HG03139 (cell line): Measurements from ENCODE around the gene CD2AP.
"Not testable (repeated sequence)": the region's sequence is repeated elsewhere in the genome, so short reads cannot be mapped to it uniquely, and the experiment has no call there.

ENCODE experiments used
- ATAC-seq: cut with Tn5 transposase; IDR thresholded peaks from one replicate; pipeline ENCODE4 v1.9.1; 2021; ENCODE audit not compliant: unreplicated experiment

CD2AP gene

DNA sequence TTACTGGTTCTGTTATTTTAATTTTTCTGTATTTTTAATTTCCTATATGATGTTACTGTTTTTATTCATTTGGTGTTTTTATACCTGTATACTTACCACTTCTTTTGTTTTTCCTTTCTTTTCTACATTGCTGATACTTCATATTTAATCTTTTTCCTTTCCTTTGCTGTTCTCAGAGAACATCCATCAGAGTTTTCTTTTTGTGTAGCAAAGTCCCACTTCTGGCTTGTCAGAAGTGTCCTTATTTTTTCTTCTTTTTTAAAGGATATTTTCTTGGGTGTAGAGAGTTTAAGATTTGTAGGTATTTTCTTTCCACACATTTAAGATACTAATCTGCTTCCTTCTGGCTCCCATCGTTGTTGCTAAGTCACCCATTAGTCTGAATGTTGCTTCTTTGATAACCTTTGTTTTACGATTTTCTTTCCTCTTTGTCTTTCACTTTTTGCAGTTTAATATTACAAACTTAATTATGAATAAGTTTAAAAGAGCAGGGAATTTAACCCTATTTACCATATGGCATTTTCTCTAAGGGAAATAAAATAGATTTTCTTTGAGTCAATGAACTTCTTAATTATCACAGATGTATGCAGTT, 18.5 kb downstream of the CD2AP start:
- no peak for ATAC-seq

DNA sequence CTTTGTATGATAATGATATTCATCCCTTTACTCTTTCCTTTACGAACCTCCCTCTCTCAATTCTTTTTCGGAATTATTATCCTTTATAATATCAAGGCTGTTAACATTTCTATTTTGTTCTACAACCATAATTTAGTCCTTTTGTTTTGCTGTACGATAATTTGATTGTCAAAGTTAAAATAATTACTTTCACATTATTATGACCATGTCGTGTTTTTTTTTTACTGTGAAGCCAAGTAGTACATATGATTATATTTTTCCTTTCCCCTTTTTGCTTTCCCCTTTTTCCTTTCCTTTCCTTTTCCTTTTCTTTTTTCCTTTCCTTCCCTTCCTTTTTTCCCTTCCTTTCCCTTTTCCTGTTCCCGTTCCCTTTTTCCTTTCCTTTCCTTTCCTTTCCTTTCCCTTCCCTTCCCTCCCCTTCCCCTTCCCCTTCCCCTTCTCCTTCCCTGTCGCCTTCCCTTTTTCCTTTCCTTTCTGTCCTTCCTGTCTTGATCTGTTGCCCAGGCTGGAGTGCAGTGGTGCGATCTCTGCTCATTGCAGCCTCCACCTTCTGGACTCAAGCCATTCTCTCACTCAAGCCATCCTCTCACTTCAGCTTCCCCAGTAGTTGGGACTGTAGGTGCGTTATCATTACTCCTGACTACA, 19.5 kb downstream of the CD2AP start:
- ATAC-seq = no peak

DNA sequence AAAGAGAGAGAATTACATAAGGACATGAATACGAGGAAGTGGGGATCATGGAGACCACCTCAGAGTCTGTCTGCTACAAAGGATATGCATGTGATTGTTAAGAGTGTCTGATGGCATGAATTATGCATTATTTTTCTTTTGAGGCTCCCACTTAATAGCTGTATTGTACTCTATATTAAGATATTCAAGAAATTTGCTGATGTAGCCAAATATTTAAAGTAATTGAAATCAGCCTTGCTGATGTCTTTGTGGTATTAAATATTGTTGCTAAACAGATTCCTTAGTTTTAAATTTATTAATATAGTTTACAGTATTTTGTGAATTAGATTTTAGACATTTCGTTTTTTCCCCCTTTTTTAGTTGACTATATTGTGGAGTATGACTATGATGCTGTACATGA, 25.3 kb downstream of the CD2AP start:
- ATAC-seq = no peak

DNA sequence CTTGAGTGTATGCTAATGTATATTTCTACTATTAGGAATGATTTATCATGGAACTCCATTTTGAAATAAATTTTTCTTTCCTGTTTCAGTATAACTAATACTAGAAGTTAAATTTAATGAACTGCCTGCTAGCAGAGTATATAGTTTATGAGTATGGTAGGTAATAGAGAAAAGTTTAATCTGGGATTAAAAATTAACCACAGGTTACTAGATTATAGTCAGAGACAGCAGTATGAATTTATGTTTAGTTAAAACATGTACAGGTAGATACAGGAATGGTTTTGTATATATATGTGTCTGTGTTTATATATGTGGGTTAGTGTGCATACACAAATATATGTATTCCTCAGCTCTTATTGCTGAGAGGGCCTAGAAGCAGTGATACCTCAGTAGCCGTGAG, 32.3 kb downstream of the CD2AP start:
- ATAC-seq = no peak

DNA sequence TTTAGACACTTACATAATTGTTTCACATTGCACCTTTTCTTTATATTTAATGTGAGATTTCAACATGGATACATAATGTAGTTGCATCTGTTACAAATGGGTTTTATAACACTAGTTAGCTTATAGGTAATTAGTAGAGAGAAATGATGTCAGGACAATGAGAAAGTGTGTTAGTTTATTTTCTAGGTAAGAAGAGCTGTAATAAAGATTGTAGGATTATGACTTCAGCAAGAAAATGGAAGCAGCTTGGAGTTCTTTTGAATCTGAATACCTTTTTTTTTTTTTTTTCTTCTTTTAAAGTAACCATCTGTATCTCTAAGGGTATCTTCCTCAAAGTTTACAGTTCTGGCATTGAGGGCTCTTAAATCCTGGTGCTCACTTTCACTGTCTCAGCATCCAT, 35.3 kb downstream of the CD2AP start:
- no peak for ATAC-seq

DNA sequence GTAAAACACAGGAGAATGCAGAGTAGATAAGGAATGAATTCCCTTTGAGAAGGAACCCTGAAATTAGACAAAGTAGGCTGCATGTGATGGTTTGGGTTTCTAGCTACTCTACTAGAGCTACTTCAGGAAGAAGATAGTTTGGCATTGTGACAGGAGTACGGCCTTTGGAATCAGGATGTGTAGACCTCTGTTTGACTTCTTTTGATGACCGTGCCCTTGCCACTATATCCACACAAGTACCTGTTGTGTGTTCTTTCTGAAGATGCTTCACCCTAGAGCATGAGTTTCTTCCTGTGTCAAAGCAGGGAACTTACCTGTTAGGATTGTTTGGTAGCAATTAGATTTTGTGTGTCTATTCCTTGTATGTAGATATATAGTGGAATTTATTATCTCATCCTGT, 41.7 kb downstream of the CD2AP start:
- no peak for ATAC-seq

DNA sequence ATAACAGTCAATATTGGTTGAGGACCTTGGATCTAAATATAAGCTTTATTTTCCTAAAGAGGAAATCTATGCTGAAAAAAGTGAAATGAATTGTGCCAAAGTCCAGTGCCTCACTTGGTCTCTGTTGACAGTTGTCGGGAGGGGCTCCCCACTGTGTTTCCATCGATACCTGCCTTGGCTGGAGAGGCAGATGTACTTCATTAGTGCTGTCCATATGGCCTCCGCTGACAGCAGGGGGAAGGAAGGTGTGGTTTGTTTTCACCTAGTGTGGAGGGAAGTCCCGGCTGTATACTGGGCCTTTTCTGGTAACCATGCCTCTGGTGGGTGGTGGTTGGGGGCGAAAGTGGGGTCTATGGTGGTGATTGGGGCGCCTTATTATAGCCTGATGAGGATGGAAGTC, 42.7 kb downstream of the CD2AP start:
- no peak for ATAC-seq

DNA sequence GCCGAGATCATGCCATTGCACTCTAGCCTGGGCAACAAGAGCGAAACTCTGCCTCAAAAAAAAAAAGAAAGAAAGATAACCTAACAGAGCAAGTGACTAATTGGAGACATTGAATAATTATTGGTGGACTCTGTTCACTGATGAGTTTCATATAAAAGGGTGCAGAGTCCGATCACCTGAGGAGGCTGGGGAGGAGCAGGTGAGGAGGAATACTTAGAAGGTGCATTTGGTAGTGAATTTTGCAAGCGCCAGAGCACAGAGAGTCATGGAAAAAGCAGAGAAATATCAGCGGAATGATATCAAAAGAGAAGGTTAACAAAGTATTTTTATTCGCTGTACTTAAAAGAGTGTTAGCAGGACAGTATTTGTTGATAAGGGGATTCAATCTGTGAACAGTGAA, 44.4 kb downstream of the CD2AP start:
- ATAC-seq = no peak

DNA sequence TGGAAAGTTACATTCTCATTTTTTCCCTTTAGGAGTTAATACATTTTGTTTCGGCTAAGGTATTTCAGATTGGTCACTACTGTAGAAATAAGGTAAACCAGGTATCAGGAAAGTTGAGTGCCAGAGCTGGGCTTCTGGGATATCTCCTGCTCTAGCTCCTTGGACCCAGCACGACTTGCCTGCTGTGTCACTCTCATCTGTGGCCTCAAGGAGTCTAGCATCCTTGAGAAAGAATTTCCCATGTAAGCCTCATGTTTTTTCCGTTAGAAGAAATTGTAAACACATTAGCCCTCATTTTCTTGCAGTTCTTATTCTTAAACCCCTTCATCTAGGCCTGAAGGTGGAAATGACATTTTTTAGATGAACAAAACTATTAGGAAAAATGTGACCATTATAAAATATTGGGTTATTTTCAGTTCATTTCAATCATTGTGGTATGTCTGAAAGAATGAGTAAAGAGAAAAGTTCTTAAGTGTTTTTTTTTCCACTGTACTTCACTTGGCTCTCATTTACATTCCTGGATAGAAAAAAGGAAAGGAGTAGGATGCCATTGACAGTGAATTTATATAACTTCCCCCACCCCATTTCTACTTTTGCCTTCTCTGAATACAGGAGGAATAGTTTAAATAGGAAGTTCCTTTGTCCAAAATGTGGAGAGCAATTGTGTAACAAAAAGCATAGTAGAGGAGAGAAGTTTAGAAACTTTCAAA, 46.7 kb downstream of the CD2AP start:
- no peak for ATAC-seq

DNA sequence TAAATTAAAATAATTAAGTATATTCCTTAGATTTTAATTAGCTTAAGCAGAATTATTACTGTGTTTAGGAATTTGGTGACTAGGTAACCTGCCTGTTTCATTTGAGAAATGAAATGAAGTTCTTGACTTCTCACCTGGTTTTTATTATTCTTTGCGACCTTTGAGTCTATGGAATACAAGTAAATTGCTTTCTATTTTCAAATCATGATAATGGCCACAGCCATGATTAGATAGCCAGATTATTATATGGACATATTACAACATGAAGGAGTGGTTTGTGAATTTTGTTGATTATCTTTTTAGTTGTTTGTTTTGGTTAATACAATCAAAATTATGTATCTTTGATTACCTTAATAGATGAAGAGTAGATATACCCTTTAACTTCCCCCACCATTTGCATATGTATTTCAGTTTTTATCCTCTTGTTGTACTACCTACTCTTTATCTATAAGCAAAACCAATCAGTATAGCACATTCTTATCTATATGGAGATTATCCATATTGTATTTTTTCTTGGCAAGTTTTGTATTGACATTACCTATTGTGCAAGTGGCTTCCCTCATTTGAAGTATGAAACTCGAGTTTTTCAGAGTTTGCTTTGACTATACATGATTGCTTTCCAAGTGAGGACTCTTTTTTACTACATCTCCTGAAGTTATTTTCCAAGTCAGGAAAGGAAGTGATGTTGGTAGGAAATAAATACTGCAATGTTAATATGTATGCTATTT, 47.9 kb downstream of the CD2AP start:
- ATAC-seq = no peak

DNA sequence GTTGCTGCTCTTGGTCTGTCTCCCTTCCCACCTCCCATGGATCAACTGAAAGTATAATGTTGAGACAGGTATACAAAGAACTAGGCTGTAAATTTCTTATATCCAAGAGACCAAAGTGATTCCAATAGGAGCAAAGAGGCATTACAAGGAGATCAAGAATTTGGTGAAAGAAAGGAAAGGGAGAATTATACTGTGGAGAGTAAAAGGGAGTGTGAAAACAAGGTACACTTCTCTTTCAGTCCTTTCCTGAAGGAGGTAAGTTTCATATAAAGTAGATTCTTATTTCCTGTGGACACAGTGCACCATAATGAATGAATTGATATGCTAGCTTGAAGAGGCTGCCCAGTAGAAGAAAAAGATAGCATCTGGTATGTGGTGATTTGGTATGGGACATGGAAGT, 49.7 kb downstream of the CD2AP start:
- ATAC-seq = no peak

DNA sequence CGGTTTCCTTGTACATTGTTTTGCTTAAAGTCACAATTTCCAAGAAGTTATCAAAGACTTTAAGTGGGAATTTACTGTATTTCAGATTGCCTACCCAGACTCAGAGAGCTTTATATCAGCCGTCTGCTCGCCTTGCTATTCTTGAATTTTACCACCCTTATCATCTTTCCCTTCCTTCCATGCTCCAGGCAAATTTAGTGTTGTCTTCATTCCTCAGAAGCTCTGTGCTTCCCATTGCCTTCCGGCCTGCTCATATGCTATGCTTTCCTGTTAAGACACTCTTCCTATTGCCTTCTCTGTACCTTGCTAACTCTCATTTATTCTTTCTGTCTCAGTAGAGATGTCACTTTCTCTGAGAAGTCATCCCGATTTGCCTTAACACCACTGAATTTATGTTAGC, 52.1 kb downstream of the CD2AP start:
- no peak for ATAC-seq

DNA sequence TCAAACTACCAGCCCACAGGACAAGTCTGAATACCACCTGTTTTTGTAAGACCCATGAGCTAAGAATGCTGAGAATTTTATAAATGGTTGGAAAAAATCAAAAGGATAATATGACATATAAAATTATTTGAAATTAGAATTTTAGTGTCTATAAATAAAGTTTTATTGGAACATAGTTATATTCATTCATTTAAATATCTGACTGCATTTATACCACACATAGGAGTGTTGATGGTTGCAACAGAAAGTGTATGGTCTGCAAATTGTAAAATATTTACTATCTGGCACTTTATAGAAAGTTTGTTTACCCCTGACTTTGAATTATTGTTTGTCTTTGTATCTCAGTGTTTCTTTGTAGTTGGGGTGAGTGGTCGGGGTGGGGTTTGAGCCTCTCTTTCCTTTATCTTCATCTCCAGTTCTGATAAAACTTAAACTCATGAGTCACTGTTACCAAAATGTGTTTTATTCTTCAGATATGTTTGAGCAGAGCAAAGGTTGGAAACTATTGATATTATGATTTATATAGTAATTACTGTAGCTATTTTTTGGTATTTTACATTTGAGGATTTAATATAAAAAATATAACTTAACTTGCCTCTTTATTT, 55.5 kb downstream of the CD2AP start:
- no peak for ATAC-seq

DNA sequence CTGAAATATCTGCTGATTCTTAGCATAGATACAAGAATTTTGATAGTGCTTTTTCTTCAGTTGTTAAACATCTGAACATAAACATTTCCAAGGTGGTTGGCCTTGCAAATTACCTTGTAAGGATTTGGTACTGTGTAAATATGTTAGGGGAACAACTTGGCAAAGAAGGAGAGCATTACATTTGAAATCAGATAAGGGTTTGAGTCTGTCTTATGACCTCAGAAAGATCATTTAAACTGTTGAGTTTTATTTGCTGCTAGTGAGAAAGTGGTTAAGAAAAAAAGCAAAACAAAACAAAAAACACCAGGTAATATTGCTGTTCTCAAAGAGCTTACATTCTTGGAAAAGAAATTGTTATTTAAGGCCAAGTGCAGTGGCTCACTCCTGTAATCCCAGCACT, 56.5 kb downstream of the CD2AP start:
- ATAC-seq = no peak

DNA sequence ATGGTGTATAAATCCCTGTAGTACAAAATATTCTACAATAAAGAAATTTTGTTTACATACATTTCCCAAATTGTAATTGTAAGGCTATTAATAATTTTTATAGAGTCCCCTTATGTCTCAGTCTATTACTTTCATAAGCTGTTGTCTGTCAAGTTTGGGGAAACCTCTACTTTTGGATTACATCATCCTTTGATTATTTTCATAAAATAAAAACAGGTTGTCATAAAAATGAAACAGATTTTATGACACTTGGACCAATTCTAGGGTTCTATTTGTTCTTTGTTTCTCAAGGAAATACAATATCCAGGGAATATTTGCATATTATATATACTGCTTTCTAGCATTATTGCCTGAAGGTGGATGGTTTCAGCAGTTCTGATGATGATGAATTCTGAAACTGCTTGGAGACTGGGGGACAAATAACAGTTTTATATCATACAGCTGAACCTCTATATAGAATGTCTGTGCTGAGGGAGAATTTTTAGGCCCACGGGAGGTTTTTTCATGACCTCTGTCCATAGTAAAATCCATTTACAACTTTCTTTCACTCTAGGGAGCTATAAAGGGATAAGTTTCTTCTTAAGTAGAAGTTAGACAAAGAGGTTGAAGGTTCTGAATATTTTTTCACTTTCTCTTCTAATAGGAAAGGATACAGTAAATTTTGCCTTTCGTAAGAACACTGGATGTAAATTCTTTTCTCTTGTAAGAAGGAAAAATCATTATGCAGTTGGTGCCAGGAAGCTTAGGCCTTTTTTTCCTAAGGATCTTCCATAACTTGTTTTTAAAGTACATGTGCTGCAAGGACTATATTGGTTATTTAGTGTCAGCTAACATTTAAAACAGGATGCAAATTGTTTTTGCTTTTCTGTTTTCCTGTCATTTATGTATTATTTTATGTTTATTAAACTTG, 58.0 kb downstream of the CD2AP start:
- ATAC-seq = no peak

DNA sequence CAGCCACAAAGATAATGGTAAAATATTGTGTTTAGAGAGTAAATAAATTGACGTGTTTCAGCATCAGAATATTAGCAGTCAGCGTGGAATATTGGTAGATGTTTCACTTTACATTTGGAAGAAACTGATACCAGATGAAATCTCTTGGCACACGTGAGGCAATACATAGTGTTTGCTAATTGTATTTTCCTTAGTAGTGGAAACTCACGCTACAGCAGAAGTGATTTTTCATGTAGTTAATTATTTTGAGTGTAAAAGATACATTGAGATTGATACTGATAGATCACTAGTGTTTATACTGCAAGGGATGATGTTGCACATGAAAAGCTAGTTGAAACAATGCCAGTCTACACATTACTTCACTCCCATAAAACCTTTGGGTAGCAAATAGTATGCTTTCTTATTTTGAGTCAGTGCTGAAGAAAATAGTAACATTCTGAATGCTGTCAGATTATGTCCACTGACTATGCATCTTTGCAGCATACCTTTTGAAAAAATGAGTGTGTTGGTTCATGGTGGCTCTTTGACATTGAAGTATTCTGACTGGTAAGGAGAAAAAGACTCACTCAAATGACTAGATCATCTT, 59.3 kb downstream of the CD2AP start:
- ATAC-seq = no peak

DNA sequence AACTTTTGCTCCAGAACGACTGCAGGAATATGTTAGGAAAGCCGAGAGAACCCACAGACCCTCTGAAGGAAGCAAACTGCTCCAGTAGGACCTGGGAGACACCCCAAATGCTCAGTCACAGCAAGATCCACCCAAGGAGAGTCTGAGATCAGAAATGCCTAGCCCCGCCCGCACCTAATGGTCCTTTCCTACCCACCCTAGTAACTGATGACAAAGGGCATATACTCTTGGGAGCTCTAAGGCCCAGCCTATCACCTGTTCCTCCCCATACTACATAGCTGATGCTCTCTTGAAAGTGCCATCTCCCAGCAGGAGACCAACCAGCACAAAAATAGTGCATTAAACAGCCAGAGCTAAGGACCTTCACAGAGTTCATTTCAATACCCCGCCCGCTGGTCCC, 67.6 kb downstream of the CD2AP start:
- no peak for ATAC-seq

DNA sequence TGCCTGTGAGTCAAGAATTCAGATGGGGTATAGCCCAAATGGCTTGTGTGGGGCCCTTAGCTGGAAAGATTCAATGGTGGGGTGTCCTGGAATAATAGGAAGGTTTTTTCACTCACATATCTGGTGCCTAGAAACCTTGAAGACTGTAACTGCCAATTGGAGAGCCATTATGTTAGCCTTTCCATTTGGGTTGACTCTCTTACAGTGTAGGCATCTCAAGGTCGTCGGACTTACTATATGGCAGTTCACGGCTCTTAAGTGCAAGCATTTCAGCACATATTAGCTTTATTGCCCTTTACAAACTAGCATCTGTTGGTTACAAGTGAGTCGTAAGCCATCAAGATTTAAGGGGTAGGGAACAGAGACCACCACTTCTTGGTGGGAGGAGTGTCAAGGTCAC, 74.1 kb downstream of the CD2AP start:
- ATAC-seq = no peak

DNA sequence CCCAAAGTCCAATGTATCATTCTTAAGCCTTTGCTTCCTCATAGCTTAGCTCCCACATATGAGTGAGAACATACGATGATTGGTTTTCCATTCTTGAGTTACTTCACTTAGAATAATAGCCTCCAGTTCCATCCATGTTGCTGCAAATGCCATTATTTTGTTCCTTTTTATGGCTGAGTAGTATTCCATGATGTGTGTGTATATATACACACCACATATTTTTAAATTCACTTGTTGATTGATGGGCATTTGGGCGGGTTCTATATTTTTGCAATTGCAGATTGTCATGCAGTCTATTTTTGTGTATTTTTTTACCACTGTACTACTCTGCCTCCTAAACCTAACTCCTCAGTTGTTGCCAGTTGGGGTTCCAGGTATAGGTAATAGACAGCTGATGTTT, 74.7 kb downstream of the CD2AP start:
- no peak for ATAC-seq

DNA sequence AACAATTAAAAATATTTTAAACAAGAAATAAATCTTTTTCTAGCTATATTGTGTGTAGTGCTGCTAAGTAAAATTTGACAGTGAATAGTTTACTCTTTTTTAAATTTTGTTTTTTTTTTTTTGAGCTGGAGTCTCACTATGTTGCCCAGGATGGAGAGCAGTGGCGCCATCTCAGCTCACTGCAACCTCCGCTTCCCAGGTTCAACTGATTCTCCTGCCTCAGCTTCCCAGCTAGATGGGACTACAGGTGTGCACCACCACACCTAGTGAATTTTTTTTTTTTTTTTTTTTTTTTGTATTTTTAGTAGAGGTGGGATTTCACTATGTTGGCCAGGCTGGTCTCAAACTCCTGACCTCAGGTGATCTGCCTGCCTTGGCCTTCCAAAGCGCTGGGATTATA, 75.7 kb downstream of the CD2AP start:
- not testable (repeated sequence) for ATAC-seq
